ENCODE data around the gene CXCL14.
"Not testable (repeated sequence)": the region's sequence is repeated elsewhere in the genome, so short reads cannot be mapped to it uniquely, and the experiment has no call there.

The CXCL14 gene

DNA sequence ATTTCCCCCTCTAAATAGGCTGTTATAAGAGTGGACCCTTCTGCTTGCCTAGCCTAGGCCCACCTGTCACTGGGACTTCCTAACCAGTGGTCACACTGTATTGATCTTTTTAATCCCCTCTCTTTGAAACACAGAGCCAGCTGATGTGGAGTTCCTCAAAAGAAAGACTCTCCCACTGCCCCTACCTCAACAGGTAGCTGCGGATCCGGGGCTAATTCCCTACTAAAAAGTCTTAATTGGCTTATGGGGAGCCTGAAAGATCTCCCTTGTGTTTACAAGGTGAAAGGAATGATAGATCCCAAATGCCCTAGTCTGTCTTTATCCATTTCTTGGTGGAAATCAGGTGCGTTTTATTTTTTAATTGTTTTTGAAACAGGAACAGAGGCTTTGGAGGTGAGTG lies 45.0 kb downstream of the CXCL14 start:
- H3K36me3 Mint-ChIP-seq (ENCODE audit: low read depth) = peaks cover 4% of the 10 kb centered on the region
- no peak overlapping the region for H3K27ac Mint-ChIP-seq
- H3K27me3 Mint-ChIP-seq (ENCODE audit: low read depth) = peaks cover 100% of the 10 kb centered on the region
- TF ChIP-seq, protein P1, sequence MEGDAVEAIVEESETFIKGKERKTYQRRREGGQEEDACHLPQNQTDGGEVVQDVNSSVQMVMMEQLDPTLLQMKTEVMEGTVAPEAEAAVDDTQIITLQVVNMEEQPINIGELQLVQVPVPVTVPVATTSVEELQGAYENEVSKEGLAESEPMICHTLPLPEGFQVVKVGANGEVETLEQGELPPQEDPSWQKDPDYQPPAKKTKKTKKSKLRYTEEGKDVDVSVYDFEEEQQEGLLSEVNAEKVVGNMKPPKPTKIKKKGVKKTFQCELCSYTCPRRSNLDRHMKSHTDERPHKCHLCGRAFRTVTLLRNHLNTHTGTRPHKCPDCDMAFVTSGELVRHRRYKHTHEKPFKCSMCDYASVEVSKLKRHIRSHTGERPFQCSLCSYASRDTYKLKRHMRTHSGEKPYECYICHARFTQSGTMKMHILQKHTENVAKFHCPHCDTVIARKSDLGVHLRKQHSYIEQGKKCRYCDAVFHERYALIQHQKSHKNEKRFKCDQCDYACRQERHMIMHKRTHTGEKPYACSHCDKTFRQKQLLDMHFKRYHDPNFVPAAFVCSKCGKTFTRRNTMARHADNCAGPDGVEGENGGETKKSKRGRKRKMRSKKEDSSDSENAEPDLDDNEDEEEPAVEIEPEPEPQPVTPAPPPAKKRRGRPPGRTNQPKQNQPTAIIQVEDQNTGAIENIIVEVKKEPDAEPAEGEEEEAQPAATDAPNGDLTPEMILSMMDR (IDR thresholded peaks at IDR 0.05; ENCODE audit: unreplicated experiment in 3 of 3) = no peak
- H3K4me3 Mint-ChIP-seq = no peak overlapping the region
- H3K9me3 Mint-ChIP-seq = peaks cover 21% of the 10 kb centered on the region
- peaks cover 12% of the 10 kb centered on the region for H3K4me1 Mint-ChIP-seq

DNA sequence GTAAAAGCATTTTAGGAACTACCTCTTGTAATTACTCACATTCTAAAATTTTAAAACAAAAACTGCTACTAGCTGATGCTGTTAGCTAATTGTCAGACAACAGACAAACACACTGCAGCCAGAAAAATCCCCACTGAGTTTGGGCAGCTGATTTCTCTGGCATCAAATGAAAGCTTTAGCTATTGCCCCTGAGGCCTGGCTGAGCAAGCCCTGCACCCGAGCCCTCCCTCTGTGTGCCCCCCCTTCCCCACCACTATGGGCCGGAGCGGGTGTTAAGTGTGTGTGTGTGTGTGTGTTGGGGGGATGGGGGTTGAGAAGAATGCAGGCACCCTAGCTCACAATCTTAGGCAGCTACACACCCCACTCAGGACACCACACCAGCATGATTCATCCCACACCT lies 45.5 kb downstream of the CXCL14 start:
- Mint-ChIP-seq H3K36me3 (ENCODE audit: low read depth) (peaks cover 4% of the 10 kb centered on the region), H3K27me3 (ENCODE audit: low read depth) (peaks cover 99% of the 10 kb centered on the region), H3K9me3 (peaks cover 21% of the 10 kb centered on the region), H3K4me1 (peaks cover 12% of the 10 kb centered on the region), H3K27ac (no peak overlapping the region), H3K4me3 (no peak overlapping the region)
- TF ChIP-seq, protein P1 (IDR thresholded peaks at IDR 0.05; ENCODE audit: unreplicated experiment in 3 of 3) = no peak

DNA sequence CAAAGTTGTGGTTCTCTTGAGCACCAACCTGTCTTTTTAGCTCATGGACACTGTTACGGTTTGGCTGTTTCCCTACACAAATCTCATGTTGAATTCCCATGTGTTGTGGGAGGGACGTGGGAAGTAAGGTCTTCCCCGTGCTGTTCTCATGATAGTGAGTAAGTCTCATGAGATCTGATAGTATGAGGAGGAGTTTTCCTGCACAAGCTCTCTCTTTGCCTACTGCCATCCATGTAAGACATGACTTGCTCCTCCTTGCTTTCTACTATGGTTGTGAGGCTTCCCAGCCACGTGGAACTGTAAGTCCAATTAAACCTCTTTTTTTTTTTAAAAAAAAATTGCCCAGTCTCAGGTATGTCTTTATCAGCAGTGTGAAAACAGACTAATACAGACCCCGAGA lies 49.2 kb downstream of the CXCL14 start:
- H3K4me3 Mint-ChIP-seq; H3K36me3 Mint-ChIP-seq (ENCODE audit: low read depth); H3K27ac Mint-ChIP-seq; H3K4me1 Mint-ChIP-seq: not testable (repeated sequence)
- Mint-ChIP-seq H3K27me3 (ENCODE audit: low read depth) (peaks cover 96% of the 10 kb centered on the region), H3K9me3 (peaks cover 17% of the 10 kb centered on the region)

DNA sequence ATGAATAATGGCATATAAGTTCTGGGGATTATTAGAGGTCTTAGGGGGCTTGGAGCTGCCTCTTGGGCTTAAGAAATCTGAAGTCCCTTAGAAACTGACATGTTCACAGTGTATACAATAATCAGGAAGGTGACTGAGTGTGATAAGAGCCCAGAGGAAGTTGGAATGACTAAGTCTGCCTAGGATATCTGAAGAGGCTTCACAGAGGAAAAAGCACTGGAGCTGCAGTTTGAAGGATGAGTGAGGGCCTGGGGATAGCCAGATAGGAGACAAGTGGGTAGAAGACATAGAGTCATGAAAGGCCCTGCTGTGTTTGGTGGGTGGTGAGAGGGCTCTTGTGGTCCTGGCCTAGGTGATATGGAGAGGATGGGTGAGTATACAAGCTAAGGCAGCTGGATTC lies 51.9 kb downstream of the CXCL14 start:
- Mint-ChIP-seq H3K9me3 (peaks cover 30% of the 10 kb centered on the region), H3K27ac (no peak overlapping the region), H3K36me3 (ENCODE audit: low read depth) (peaks cover 4% of the 10 kb centered on the region), H3K4me1 (no peaks in the 10 kb centered on the region), H3K4me3 (no peak overlapping the region), H3K27me3 (ENCODE audit: low read depth) (peaks cover 90% of the 10 kb centered on the region)
- TF ChIP-seq, protein P1 (IDR thresholded peaks at IDR 0.05; ENCODE audit: unreplicated experiment in 3 of 3) = no peak

DNA sequence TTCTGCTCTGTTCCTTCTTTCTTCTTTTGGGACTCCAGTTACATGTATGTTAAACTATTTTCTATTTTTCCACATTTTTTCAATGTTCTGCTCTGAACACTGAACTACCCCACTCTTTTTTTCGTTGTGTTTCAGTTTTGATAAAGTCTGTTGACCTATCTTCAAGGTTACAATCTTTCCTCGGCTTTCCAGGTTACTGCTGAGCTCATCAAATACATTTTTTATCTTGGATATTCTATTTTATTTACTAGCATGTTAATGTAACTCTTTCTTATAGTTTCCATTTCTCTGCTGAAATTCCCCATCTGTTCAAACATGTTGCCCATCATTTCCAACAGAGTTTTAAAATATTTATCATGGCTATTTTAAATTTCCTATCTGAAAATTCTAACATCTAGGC lies 56.8 kb downstream of the CXCL14 start:
- no peak overlapping the region for H3K4me3 Mint-ChIP-seq
- H3K4me1 Mint-ChIP-seq = no peaks in the 10 kb centered on the region
- H3K9me3 Mint-ChIP-seq = peaks cover 41% of the 10 kb centered on the region
- H3K27me3 Mint-ChIP-seq (ENCODE audit: low read depth) = peaks cover 65% of the 10 kb centered on the region
- no peaks in the 10 kb centered on the region for H3K36me3 Mint-ChIP-seq (ENCODE audit: low read depth)
- TF ChIP-seq, protein P1 (IDR thresholded peaks at IDR 0.05; ENCODE audit: unreplicated experiment in 3 of 3) = no peak
- H3K27ac Mint-ChIP-seq = no peak overlapping the region

Data from nephron (organoid).